NB4 (cell line): ENCODE data around the gene PODXL.

Experiments used
- TF ChIP-seq, protein P1 (sequence below): IDR thresholded peaks from one replicate; pipeline ENCODE4 v1.5.1; 2012; ENCODE audit warnings: low read depth, low read length
- TF ChIP-seq, protein P2 (sequence below): IDR thresholded peaks from 2 replicates; pipeline ENCODE4 v1.6.1; 2011; ENCODE audit warnings: low read depth, low read length

DNA sequence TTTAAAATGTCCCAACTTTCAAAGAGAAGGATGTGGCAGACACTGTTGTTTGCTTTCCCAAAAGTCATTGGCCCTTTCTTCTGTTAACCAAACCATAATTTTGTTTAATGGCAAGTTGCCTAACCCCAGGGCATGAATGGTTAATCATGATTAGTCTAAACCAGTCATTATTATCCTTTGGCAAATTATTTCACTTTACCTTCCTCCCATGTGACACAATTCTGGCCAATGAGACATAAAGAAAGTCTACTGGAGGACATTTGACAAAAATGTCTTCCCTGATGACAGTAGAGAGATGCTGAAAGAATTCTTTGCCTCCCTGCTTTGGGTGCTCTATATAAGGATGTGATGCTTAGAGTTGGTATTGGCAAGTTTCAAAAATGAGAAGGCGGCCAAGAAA lies 101.9 kb downstream of the PODXL start:
- TF ChIP-seq, protein P1, sequence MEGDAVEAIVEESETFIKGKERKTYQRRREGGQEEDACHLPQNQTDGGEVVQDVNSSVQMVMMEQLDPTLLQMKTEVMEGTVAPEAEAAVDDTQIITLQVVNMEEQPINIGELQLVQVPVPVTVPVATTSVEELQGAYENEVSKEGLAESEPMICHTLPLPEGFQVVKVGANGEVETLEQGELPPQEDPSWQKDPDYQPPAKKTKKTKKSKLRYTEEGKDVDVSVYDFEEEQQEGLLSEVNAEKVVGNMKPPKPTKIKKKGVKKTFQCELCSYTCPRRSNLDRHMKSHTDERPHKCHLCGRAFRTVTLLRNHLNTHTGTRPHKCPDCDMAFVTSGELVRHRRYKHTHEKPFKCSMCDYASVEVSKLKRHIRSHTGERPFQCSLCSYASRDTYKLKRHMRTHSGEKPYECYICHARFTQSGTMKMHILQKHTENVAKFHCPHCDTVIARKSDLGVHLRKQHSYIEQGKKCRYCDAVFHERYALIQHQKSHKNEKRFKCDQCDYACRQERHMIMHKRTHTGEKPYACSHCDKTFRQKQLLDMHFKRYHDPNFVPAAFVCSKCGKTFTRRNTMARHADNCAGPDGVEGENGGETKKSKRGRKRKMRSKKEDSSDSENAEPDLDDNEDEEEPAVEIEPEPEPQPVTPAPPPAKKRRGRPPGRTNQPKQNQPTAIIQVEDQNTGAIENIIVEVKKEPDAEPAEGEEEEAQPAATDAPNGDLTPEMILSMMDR, result no peak
- TF ChIP-seq, protein P2, sequence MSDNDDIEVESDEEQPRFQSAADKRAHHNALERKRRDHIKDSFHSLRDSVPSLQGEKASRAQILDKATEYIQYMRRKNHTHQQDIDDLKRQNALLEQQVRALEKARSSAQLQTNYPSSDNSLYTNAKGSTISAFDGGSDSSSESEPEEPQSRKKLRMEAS, result no peak
